ENCODE measurements around the gene HIBADH.

HIBADH gene

DNA sequence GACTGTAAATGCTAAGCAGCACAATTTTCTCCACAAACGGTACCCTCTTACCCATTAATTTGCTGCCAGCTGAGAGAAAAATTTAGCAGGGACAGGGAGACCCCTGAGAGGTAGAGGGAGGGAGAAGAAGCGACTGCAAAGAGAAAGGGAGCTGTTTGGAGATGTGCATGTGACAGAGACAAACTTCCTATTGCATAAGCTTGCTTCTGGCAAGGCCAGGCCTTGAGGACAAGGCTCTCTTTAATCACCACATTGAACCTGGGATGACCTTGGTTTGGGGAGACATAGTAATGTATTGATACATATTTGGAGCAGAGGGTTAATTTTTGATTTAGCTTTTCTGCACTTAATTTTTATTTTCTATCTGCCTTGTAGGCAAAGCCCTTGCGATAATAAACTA, 31.1 kb upstream of the HIBADH start:
- Histone ChIP-seq H3K4me1 (ENCODE audit: insufficient read depth, low read length) (peaks cover 3% of the 10 kb centered on the region; the same call in 1 of the 2 replicates), H3K27me3 (ENCODE audit: insufficient read depth, low read length) (no peaks in the 10 kb centered on the region), H3K4me3 (ENCODE audit: low read length) (no peak overlapping the region), H3K27ac (ENCODE audit: low read length) (no peak overlapping the region), H3K9me3 (ENCODE audit: insufficient read depth, low read depth, low read length) (no peaks in the 10 kb centered on the region), H3K9ac (ENCODE audit: low read depth, low read length) (no peak overlapping the region), H3K36me3 (ENCODE audit: insufficient read depth, low read depth, low read length) (no peaks in the 10 kb centered on the region)

DNA sequence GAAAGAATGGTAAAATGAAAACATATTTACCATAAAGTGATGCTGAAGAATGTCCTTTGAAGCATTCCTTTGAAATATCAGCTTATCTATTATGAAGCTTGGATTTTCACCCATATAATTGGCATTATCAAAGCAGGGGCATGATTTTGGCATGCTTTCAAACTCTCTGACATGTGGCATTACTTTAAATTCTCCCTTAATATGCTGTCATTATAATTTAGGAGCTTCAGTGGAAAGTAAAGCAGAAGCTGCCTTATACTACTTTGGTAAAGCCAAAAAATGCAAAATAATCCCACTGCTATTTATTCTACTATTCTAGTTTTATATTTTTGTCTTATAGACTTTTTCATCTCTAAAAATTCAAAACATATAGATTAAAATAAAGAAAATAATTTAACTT, 28.0 kb upstream of the HIBADH start:
- Histone ChIP-seq H3K4me1 (ENCODE audit: insufficient read depth, low read length) (peaks cover 3% of the 10 kb centered on the region; the same call in 1 of the 2 replicates), H3K9me3 (ENCODE audit: insufficient read depth, low read depth, low read length) (no peaks in the 10 kb centered on the region), H3K27ac (ENCODE audit: low read length) (no peak overlapping the region), H3K36me3 (ENCODE audit: insufficient read depth, low read depth, low read length) (no peaks in the 10 kb centered on the region), H3K27me3 (ENCODE audit: insufficient read depth, low read length) (no peaks in the 10 kb centered on the region), H3K4me3 (ENCODE audit: low read length) (no peak overlapping the region), H3K9ac (ENCODE audit: low read depth, low read length) (no peak overlapping the region)

DNA sequence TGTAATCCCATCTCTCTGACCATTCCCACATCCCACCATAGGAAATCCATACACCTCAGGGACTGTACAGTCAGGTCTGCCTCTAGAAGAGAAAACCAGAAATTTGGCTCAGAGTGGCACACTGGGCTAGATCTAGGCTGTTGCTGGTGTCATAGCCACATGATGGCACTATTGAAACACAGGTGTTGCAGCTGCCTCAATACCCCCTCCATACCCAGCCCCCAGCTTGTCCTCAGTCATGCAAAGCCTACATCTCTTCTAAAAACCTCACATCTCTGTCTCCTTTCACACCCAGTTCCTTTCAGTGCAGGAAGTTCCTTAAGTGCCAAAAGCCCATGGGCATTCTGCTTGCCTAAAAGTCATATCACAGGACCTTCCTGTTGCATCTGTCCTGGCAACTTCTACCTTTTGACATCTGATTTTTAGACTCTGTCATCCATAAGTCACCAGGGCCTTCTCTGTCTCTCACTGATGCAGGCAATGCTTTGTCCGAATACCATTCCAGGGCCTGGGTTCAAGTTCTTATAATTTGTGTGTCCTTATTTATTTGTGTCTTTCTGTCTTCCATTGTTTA, 27.0 kb upstream of the HIBADH start:
- no peaks in the 10 kb centered on the region for H3K27me3 ChIP-seq (ENCODE audit: insufficient read depth, low read length)
- H3K4me3 ChIP-seq (ENCODE audit: low read length), result no peak overlapping the region
- H3K4me1 ChIP-seq (ENCODE audit: insufficient read depth, low read length), result peaks cover 3% of the 10 kb centered on the region; the same call in 1 of the 2 replicates
- H3K9ac ChIP-seq (ENCODE audit: low read depth, low read length), result no peak overlapping the region
- H3K36me3 ChIP-seq (ENCODE audit: insufficient read depth, low read depth, low read length), result no peaks in the 10 kb centered on the region
- H3K9me3 ChIP-seq (ENCODE audit: insufficient read depth, low read depth, low read length), result no peaks in the 10 kb centered on the region
- H3K27ac ChIP-seq (ENCODE audit: low read length), result no peak overlapping the region

DNA sequence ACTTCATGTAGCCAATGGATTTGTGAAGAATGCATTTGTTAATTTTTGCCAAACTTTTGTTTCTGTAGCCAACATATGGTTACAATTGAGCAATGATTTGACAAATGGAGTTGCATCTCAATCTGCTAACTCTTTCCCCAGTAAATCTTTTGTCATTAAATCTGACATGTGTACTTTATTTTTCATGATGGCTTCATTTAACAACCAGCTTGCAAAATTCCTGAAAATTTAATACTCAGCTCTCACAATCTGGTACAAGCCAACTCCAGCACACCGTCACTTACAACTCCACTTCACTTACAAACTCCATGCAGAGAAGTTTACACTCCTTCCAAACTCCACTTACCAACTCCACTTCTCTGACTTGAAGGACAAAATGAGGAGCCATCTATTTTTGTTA, 26.5 kb upstream of the HIBADH start:
- H3K9me3 ChIP-seq (ENCODE audit: insufficient read depth, low read depth, low read length), result no peaks in the 10 kb centered on the region
- peaks cover 3% of the 10 kb centered on the region; the same call in 1 of the 2 replicates for H3K4me1 ChIP-seq (ENCODE audit: insufficient read depth, low read length)
- H3K4me3 ChIP-seq (ENCODE audit: low read length), result no peak overlapping the region
- H3K27ac ChIP-seq (ENCODE audit: low read length), result no peak overlapping the region
- H3K27me3 ChIP-seq (ENCODE audit: insufficient read depth, low read length), result no peaks in the 10 kb centered on the region
- no peaks in the 10 kb centered on the region for H3K36me3 ChIP-seq (ENCODE audit: insufficient read depth, low read depth, low read length)
- no peak overlapping the region for H3K9ac ChIP-seq (ENCODE audit: low read depth, low read length)

DNA sequence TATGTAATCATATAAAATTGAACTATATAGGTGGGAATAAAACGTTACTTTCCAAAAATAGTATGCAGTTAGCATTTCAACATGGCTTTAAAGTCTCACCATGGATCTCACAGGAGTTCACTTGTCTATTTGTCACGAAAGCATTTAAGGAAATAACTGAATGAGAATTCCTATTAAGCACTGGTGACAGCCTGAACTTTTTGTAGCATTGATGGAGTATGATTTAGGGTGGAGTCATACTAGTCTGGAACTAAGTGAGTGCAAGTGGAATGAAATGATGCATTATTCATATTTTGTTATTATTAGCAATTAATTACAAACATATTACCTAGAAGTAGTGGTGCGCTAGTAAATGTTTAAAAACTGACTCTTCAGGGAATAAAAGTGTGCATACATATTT, 26.0 kb upstream of the HIBADH start:
- Histone ChIP-seq H3K9ac (ENCODE audit: low read depth, low read length) (no peak overlapping the region), H3K4me1 (ENCODE audit: insufficient read depth, low read length) (peaks cover 3% of the 10 kb centered on the region; the same call in 1 of the 2 replicates), H3K4me3 (ENCODE audit: low read length) (no peak overlapping the region), H3K9me3 (ENCODE audit: insufficient read depth, low read depth, low read length) (no peaks in the 10 kb centered on the region), H3K36me3 (ENCODE audit: insufficient read depth, low read depth, low read length) (no peaks in the 10 kb centered on the region), H3K27me3 (ENCODE audit: insufficient read depth, low read length) (no peaks in the 10 kb centered on the region), H3K27ac (ENCODE audit: low read length) (no peak overlapping the region)

DNA sequence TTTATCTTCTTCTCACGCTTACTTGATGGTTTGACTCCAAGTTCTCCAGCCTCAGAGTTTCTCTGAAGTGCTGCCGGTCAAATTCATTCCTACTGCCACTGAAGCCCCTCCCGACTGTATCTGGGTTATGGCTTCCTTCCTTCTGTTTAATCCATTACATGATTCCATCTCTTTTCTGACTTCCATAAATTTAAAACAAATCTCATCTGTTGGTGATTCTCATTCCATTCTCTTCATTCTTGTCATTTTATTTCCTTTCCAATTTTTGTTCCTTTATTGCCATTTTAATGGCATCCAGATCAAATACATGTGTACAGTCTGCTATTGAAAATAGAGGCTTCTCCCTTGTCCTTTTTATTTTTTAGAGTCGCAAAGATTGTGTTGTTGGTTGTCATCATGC, 25.4 kb upstream of the HIBADH start:
- no peaks in the 10 kb centered on the region for H3K36me3 ChIP-seq (ENCODE audit: insufficient read depth, low read depth, low read length)
- no peaks in the 10 kb centered on the region for H3K27me3 ChIP-seq (ENCODE audit: insufficient read depth, low read length)

DNA sequence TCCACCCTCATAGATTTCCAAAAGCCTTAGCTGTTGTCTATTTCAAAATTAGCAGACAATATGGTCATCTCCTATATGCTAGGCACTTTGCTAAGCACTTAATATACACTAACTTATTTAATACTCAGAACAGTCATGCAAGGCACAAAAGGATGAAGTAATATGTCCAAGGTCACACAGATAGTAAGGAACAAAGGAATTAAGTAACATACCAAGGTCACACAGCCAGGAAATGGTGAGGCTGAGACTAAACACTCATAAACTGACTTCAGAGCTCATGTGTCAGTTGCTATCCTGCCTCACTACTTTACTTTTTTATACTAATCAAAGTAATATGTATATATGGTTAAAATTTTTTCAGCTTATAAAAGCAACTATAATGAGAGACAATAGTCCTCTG, 23.6 kb upstream of the HIBADH start:
- no peak overlapping the region for H3K27ac ChIP-seq (ENCODE audit: low read length)
- no peak overlapping the region for H3K9ac ChIP-seq (ENCODE audit: low read depth, low read length)
- no peaks in the 10 kb centered on the region for H3K27me3 ChIP-seq (ENCODE audit: insufficient read depth, low read length)
- H3K4me3 ChIP-seq (ENCODE audit: low read length), result no peak overlapping the region
- H3K9me3 ChIP-seq (ENCODE audit: insufficient read depth, low read depth, low read length), result no peaks in the 10 kb centered on the region
- H3K36me3 ChIP-seq (ENCODE audit: insufficient read depth, low read depth, low read length), result no peaks in the 10 kb centered on the region
- peaks cover 3% of the 10 kb centered on the region; the same call in 1 of the 2 replicates for H3K4me1 ChIP-seq (ENCODE audit: insufficient read depth, low read length)

More for the DNA sequence above, 25.4 kb upstream of the HIBADH start:
- no peaks in the 10 kb centered on the region for H3K9me3 ChIP-seq (ENCODE audit: insufficient read depth, low read depth, low read length)
- no peak overlapping the region for H3K4me3 ChIP-seq (ENCODE audit: low read length)
- H3K4me1 ChIP-seq (ENCODE audit: insufficient read depth, low read length), result peaks cover 3% of the 10 kb centered on the region; the same call in 1 of the 2 replicates
- H3K9ac ChIP-seq (ENCODE audit: low read depth, low read length), result no peak overlapping the region
- H3K27ac ChIP-seq (ENCODE audit: low read length), result no peak overlapping the region

DNA sequence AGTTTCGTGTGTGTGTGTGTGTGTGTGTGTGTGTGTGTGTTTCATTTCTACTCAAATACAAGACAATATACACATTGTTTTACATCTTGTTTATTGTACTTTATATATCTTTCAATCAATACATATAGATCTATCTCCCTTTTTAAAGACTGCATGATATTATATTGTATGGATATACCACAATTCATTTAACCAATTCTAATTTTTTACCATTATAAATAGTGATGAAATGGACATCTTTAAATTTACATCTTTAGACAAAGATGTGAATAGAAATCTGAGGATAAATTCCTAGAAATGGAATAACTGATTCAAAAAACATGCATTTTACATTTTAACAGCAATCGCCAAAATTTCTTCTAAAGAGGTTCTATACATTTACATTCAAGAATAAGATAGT, 23.2 kb upstream of the HIBADH start:
- Histone ChIP-seq H3K27ac (ENCODE audit: low read length) (no peak overlapping the region), H3K4me3 (ENCODE audit: low read length) (no peak overlapping the region), H3K27me3 (ENCODE audit: insufficient read depth, low read length) (no peaks in the 10 kb centered on the region), H3K9me3 (ENCODE audit: insufficient read depth, low read depth, low read length) (no peaks in the 10 kb centered on the region), H3K36me3 (ENCODE audit: insufficient read depth, low read depth, low read length) (no peaks in the 10 kb centered on the region), H3K9ac (ENCODE audit: low read depth, low read length) (no peak overlapping the region), H3K4me1 (ENCODE audit: insufficient read depth, low read length) (peaks cover 3% of the 10 kb centered on the region; the same call in 1 of the 2 replicates)

DNA sequence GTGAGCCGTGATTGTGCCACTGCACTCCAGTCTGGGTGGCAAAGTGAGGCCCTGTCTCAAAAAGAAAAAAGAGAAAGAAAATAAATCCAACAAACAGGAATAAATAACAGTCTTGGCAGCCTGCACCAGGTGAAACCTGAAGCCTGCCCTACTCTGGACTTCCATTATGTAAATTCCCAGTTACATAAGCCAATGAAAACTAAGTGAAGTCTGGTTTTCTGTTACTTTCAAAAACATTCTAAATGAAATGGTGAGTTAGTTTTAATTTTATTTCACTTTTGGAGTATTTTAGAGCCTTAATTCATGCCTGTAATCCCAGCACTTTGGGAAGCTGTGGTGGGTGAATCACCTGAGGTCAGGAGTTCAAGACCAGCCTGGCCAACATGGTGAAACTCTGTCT, 22.5 kb upstream of the HIBADH start:
- H3K27me3 ChIP-seq (ENCODE audit: insufficient read depth, low read length), result no peaks in the 10 kb centered on the region
- no peak overlapping the region for H3K9ac ChIP-seq (ENCODE audit: low read depth, low read length)
- H3K4me1 ChIP-seq (ENCODE audit: insufficient read depth, low read length), result peaks cover 3% of the 10 kb centered on the region; the same call in 1 of the 2 replicates
- H3K4me3 ChIP-seq (ENCODE audit: low read length), result no peak overlapping the region
- H3K9me3 ChIP-seq (ENCODE audit: insufficient read depth, low read depth, low read length), result no peaks in the 10 kb centered on the region
- no peaks in the 10 kb centered on the region for H3K36me3 ChIP-seq (ENCODE audit: insufficient read depth, low read depth, low read length)
- no peak overlapping the region for H3K27ac ChIP-seq (ENCODE audit: low read length)

DNA sequence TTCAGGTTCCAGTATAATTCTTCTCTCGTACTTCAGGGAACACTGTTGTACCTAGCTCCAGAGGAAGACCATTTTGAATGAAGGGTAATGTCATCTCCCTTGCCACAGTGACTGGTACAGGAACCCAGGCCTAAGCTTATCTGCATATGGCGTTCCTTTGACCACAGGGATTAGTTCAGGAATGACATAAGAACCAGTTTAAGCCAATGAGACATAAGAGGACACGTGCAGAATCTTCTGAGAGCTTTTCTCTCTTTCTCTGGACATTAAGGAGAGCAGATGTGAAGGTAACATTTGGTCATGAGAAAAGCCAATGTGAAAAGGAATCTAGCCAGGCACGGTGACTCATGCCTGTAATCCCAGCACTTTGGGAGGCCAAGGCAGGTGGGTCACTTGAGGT, 21.8 kb upstream of the HIBADH start:
- H3K4me1 ChIP-seq (ENCODE audit: insufficient read depth, low read length), result no peaks in the 10 kb centered on the region
- H3K27me3 ChIP-seq (ENCODE audit: insufficient read depth, low read length), result no peaks in the 10 kb centered on the region
- no peak overlapping the region for H3K4me3 ChIP-seq (ENCODE audit: low read length)
- H3K9ac ChIP-seq (ENCODE audit: low read depth, low read length), result no peak overlapping the region
- H3K27ac ChIP-seq (ENCODE audit: low read length), result no peak overlapping the region
- H3K9me3 ChIP-seq (ENCODE audit: insufficient read depth, low read depth, low read length), result no peaks in the 10 kb centered on the region
- no peaks in the 10 kb centered on the region for H3K36me3 ChIP-seq (ENCODE audit: insufficient read depth, low read depth, low read length)

DNA sequence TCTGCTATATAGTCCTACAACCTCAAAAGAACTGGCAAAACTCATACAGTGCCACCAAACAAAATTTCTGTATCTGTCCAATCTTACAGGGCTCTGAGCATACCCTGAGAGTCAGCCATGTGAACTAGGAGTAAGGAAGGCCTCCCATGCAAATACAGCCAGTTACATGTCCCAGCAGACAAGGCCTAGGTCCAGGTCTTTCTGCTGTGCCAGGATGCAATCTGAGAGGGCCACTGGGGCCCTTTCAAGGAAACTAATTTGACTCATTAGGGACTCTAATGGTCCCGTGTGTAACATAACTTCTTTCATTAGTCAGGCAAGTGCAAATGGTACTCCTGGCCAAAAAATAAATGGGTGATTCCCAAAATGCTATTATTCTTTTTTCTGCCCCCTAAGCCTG, 17.9 kb upstream of the HIBADH start:
- Histone ChIP-seq H3K9me3 (ENCODE audit: insufficient read depth, low read depth, low read length) (no peaks in the 10 kb centered on the region), H3K4me1 (ENCODE audit: insufficient read depth, low read length) (peaks cover 2% of the 10 kb centered on the region; the same call in 1 of the 2 replicates), H3K27ac (ENCODE audit: low read length) (no peak overlapping the region), H3K36me3 (ENCODE audit: insufficient read depth, low read depth, low read length) (no peaks in the 10 kb centered on the region), H3K4me3 (ENCODE audit: low read length) (no peak overlapping the region), H3K9ac (ENCODE audit: low read depth, low read length) (no peak overlapping the region), H3K27me3 (ENCODE audit: insufficient read depth, low read length) (no peaks in the 10 kb centered on the region)

DNA sequence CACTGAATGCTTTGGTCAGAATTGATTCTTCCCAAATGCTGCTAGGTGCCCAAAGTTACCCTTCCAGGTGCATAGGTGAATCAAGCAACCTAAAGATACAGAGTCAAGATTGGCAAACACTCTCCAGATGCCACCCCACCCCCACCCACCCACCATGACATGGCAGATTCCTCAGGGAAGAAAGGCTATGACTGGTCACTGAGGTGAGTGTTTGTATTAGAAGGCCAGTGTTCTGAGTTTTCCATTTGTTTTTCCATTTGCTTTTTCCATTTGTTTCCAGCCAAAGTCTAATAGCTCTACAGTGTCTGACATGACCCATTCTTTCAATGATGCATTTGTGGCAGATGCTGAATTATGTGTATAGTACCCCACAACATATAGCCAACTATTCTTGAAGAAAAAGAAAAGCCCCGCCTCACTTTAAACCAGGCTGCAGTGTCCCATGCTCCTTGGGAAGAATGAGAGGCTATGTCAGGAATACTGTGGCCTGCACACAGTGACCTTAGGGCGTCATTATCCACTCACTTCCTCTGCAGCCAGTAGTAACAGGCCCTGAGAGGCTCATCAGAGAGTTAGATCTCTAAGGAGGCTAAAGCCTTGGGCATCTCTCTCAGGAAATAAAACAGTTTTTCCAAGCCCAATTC, 16.1 kb upstream of the HIBADH start:
- H3K27ac ChIP-seq (ENCODE audit: low read length), result no peak overlapping the region
- peaks cover 2% of the 10 kb centered on the region; the same call in 1 of the 2 replicates for H3K4me1 ChIP-seq (ENCODE audit: insufficient read depth, low read length)
- H3K27me3 ChIP-seq (ENCODE audit: insufficient read depth, low read length), result no peaks in the 10 kb centered on the region
- H3K36me3 ChIP-seq (ENCODE audit: insufficient read depth, low read depth, low read length), result no peaks in the 10 kb centered on the region
- H3K9me3 ChIP-seq (ENCODE audit: insufficient read depth, low read depth, low read length), result no peaks in the 10 kb centered on the region
- no peak overlapping the region for H3K9ac ChIP-seq (ENCODE audit: low read depth, low read length)
- no peak overlapping the region for H3K4me3 ChIP-seq (ENCODE audit: low read length)

All from iPS-20b (cell line).